Left lobe of liver (tissue), 2 donors: ENCODE results near the gene PEX26. TPM values are rescaled to one million over a fixed set of nuclear protein-coding genes. Genes with fewer than 3 reads are reported as not detected.

ENCODE experiments used
- ATAC-seq: fragments of 200-7000 bp; cut with Tn5 transposase; one replicate; pipeline ENCODE4 v1.9.1; 2020; ENCODE audit warnings: mild to moderate bottlenecking, moderate library complexity
- DNase-seq: peaks from one replicate; pipeline ENCODE4 v3.0.0-alpha.2; 2020; ENCODE audit warnings: low spot score
- total RNA-seq: library from RNA; stranded (reverse); gene quantifications from one replicate; pipeline ENCODE4 v1.2.1, GENCODE V29; 2021
- donor health status: DM: no; HTN: no; CAD: no; lungs with moderate emphysema.
- donor health status: DM: no; HTN: yes; CAD: no.

PEX26 gene
- total RNA-seq, 1 donor from 2014 or later = 26.2 TPM

- peak; percentile 75 for DNase-seq
- ATAC-seq = peak; percentile 63
Measured at GRCh38 chr22:18148293-18148965, 70.6 kb downstream of the PEX26 start.

DNA sequence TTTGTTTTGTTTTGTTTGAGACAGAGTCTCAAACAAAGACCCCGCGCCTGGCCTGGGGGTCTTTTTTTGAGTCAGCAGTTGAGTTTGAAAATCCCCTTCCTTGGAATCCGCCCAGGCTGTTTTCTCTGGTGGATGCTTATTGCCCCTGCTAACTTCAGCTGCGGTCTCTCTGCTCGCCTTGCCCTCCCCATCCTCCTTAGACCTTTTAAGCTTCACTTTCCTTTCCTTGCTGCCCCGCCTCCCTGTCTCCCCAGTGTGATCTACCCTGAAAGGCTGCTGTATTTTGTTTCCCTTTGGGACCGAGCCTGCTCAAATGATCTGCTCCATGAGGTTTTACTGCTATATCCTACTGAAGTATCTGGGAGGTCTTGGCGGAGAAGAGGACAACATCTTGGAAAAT, 74.7 kb downstream of the PEX26 start:
- ATAC-seq (no peak), DNase-seq (no peak)

- ATAC-seq (no peak), DNase-seq (no peak)
Measured at GRCh38 chr22:18154821-18155390, 77.1 kb downstream of the PEX26 start.

Other genes starting within 250 kb of the PEX26 start
- gene MICAL3, start 53.4 kb upstream of the PEX26 start, total RNA-seq = 75.3 TPM
- 2.3 TPM for gene TUBA8, start 32.8 kb downstream of the PEX26 start, total RNA-seq
- gene USP18, start 72.2 kb downstream of the PEX26 start, total RNA-seq = 5.4 TPM